IPS-20b (cell line): ENCODE data around the gene CEP295NL.
A peak's percentile ranks its signal among the peaks of the same experiment; 100 is the strongest.
"Not testable (repeated sequence)": the region's sequence is repeated elsewhere in the genome, so short reads cannot be mapped to it uniquely, and the experiment has no call there.

Experiments used
- H3K27ac ChIP-seq: one replicate; pipeline ENCODE4 v1.5.1; 2013; ENCODE audit warnings: low read length
- H3K27me3 ChIP-seq: 2 replicates; pipeline ENCODE4 v1.6.1; 2013; ENCODE audit warnings: mild to moderate bottlenecking, low read length, inconsistent platforms; ENCODE audit not compliant: insufficient read depth
- H3K36me3 ChIP-seq: 2 replicates; pipeline ENCODE4 v1.6.1; 2013; ENCODE audit warnings: low read depth, mild to moderate bottlenecking, inconsistent platforms, low read length, moderate library complexity; ENCODE audit not compliant: insufficient read depth
- H3K4me1 ChIP-seq: 2 replicates; pipeline ENCODE4 v1.6.1; 2013; ENCODE audit warnings: mild to moderate bottlenecking, control low read depth, inconsistent platforms, low read length, moderate library complexity; ENCODE audit not compliant: insufficient read depth
- H3K4me3 ChIP-seq: 2 replicates; pipeline ENCODE4 v1.5.1; 2013; ENCODE audit warnings: mild to moderate bottlenecking, low read length, inconsistent platforms
- H3K9ac ChIP-seq: 2 replicates; pipeline ENCODE4 v1.6.1; 2013; ENCODE audit warnings: low read depth, mild to moderate bottlenecking, inconsistent platforms, low read length, moderate library complexity
- H3K9me3 ChIP-seq: 2 replicates; pipeline ENCODE4 v1.6.1; 2013; ENCODE audit warnings: mild to moderate bottlenecking, low read depth, low read length, inconsistent platforms; ENCODE audit not compliant: insufficient read depth

CEP295NL gene

DNA sequence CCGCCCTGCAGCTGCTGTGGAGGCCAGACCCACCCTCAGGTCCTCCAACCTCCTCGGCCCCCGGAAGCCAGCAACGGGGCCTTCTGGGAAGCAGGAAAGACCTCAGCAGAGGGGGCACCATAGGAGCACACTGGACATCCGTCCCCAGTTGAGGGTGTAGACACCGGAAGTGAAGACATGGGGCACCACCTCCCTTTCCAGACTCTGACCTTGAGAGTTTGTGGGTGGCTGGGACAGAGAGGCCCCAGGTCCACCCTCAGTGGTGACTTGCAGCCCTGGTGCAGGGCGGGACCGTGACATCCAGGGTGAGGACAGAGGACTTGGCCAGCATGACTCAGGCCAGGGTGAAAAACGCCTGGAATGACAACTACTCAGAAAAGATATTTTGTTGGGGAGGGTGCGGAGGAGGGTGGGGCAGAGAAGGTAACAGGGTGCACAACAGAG is 19.9 kb downstream of the CEP295NL start:
- Histone ChIP-seq H3K27me3 (no peaks in the 10 kb centered on the region), H3K4me3 (no peak overlapping the region; the same call in 1 of the 2 replicates), H3K9ac (peak overlapping the region; percentile 50; the same call in 1 of the 2 replicates), H3K36me3 (no peaks in the 10 kb centered on the region), H3K27ac (no peak overlapping the region), H3K4me1 (peaks cover 18% of the 10 kb centered on the region), H3K9me3 (no peaks in the 10 kb centered on the region)

DNA sequence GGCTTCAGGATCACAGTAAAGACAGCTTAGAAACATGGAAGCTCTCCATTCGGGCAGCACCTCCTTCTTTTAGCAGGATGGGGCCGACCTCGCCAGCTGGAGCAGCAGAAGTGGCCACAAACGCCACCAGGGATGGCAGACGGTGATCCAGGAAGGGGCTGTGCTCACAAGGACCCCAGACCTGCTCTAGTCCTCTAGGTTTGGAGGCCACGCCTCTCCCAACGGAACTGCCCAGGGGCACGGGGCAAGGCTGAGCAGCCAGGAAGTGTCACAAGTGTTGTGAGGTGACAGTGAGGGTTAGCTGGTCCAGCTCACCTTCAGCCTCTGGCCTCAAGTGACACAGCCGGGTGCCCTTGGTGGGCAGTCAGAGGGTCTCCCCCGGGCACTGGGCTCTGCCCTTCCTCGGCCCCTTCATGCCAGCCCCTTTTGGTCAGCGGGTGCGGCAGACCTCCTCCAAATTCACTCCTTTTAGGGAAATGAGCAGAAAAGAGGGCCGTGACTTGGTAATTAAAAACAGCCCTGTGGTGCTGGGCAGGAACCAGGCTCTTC is 20.4 kb downstream of the CEP295NL start:
- H3K27ac ChIP-seq, result no peak overlapping the region
- H3K4me1 ChIP-seq, result peaks cover 18% of the 10 kb centered on the region
- no peak overlapping the region; the same call in 1 of the 2 replicates for H3K9ac ChIP-seq
- no peak overlapping the region for H3K4me3 ChIP-seq
- no peaks in the 10 kb centered on the region for H3K36me3 ChIP-seq
- no peaks in the 10 kb centered on the region for H3K9me3 ChIP-seq
- no peaks in the 10 kb centered on the region for H3K27me3 ChIP-seq

GRCh38 chr17:78879635-78880186 is 23.3 kb downstream of the CEP295NL start:
- Histone ChIP-seq H3K36me3 (no peaks in the 10 kb centered on the region), H3K27me3 (no peaks in the 10 kb centered on the region), H3K4me1 (peaks cover 18% of the 10 kb centered on the region), H3K4me3 (no peak overlapping the region), H3K9ac (no peak overlapping the region), H3K27ac (no peak overlapping the region), H3K9me3 (no peaks in the 10 kb centered on the region)

GRCh38 chr17:78878871-78879527 is 24.0 kb downstream of the CEP295NL start:
- Histone ChIP-seq H3K4me3 (no peak overlapping the region), H3K9ac (no peak overlapping the region), H3K4me1 (peaks cover 12% of the 10 kb centered on the region)

GRCh38 chr17:78878261-78878660 is 24.7 kb downstream of the CEP295NL start:
- H3K9me3 ChIP-seq, result no peaks in the 10 kb centered on the region
- H3K4me3 ChIP-seq, result no peak overlapping the region
- peaks cover 4% of the 10 kb centered on the region; the same call in 1 of the 2 replicates for H3K36me3 ChIP-seq
- H3K9ac ChIP-seq, result no peak overlapping the region
- H3K4me1 ChIP-seq, result peaks cover 6% of the 10 kb centered on the region
- no peak overlapping the region for H3K27ac ChIP-seq
- H3K27me3 ChIP-seq, result no peaks in the 10 kb centered on the region

More at GRCh38 chr17:78878871-78879527, 24.0 kb downstream of the CEP295NL start:
- H3K27me3 ChIP-seq, result no peaks in the 10 kb centered on the region
- no peaks in the 10 kb centered on the region for H3K36me3 ChIP-seq
- H3K9me3 ChIP-seq, result no peaks in the 10 kb centered on the region
- H3K27ac ChIP-seq, result no peak overlapping the region

DNA sequence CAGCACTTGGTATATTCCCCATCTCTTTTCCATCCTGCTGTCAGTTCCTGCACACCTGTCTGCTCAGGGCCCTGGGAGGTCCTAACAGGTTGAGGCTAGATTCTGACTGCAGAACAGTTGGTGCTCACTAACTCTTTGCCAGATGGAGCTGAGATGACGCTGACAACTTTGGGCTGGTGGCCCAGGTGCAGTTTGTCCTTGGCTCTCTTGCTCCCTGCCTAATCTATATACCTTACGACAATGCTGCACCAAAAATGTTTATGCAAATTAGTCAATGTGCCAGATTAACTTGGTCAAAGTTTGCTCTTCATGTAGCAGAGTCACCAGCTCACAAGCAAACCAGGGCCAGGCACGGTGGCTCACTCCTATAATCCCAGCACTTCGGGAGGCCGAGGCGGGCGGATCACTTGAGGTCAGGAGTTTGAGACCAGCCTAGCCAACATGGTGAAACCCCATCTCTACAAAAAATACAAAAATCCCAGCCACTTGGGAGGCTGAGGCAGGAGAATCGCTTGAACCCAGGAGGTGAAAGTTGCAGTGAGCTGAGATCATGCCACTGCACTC is 26.0 kb downstream of the CEP295NL start:
- H3K9me3 ChIP-seq, H3K9ac ChIP-seq, H3K4me1 ChIP-seq, H3K27me3 ChIP-seq, H3K27ac ChIP-seq, H3K4me3 ChIP-seq: not testable (repeated sequence)
- H3K36me3 ChIP-seq, result peaks cover 12% of the 10 kb centered on the region

DNA sequence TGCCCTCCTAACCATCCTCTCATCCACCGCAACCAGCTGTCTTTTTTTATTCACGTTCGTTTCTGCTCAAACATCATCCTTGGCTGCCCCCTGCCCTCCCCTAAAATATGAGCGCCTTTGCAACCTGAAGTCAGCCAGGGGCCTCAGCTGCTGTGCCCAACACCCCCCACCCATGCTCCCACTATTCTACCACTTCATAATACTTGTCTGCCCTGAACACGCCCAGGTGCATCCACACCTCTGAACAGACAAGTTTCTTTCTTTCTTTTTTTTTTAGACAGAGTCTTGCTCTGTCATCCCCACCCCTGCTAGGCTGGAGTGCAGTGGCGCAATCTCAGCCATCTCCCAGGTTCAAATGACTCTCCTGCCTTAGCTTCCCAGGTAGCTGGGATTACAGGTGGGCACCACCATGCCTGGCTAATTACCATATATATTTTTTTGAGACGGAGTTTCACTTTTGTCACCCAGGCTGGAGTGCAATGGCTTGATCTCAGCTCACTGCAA is 26.9 kb downstream of the CEP295NL start:
- Histone ChIP-seq H3K4me1 (0 out of 2 replicates have a peak, but pooled peaks cover 3% of the 10 kb centered on the region), H3K9me3 (no peaks in the 10 kb centered on the region), H3K9ac (no peak overlapping the region), H3K27me3 (no peaks in the 10 kb centered on the region), H3K27ac (no peak overlapping the region), H3K4me3 (no peak overlapping the region), H3K36me3 (peaks cover 12% of the 10 kb centered on the region)

DNA sequence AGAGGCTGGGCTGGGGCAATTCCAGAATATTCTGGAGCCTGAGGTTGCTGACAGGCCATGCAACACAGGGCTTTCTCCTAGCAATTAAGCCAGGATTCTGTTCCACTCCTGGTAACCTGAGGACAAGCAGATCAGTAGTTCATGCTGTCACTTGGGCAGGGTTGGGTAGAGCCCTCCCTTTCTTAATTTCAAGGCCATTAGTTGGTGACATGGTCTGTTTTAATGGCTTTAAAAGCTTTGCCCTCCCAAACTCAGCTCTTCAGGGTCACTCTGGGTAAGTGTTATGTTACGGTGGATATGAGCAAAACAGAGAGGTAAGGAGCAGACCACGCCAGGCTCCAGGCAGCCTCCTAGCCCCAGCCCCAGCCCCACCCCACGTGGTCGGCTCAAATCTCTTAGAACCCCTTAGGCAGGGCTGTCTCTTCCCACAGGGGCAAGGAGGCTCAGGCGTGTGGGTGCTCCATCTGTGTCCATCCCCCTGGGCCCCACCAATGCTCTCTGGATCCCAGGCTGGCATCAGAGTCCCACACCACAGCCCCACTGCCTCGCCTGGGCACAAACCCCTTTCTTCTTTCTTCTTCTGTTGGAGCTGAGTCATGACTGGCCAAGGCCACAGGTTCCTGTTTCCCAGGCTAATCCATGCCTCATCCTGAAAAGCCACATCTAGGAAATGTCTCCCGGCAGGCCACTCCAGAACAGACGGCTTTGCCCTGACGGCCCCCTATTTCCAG is 27.5 kb downstream of the CEP295NL start:
- Histone ChIP-seq H3K27me3 (no peaks in the 10 kb centered on the region), H3K27ac (no peak overlapping the region), H3K9ac (no peak overlapping the region), H3K36me3 (peaks cover 17% of the 10 kb centered on the region), H3K9me3 (no peaks in the 10 kb centered on the region), H3K4me1 (0 out of 2 replicates have a peak, but pooled peaks cover 3% of the 10 kb centered on the region), H3K4me3 (no peak overlapping the region)

DNA sequence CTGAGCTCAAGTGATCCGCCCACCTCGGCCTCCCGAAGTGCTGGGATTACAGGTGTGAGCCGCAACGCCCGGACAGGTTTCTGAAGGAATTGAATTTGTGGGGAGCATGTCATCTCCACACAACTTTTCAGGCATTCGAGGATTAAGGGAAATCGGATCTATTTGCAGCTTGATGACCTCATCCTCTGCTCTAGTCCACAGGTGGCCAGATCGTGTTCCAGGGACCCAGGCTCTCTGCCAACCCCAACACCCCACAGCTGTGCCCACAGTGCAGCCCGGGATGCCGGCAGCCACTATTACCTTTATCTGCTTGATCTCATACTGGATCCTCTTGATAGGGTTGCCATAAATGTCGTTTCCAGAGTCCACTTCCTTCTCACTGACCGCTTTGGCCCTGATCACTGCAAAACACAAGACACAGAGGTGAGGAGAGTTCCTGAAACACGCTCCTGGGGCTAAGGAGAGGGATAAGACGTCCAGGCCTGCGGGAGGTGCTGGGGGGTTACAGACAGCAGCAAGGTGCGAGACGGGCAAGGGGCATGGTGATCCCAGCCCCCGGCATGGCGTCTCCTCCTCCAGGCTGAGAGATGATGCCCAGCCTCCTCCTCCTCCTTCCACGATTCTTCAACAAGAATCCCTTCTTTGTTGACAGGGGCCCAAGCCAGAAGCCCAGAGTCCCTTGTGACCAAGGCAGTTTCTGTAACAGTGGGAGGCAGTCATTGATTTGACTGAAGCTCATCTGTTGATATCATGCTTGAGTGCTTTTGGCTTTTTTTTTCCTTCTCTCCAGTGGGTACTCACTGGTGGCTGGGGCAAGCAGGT is 29.3 kb downstream of the CEP295NL start:
- H3K27ac ChIP-seq, result no peak overlapping the region
- peaks cover 19% of the 10 kb centered on the region for H3K36me3 ChIP-seq

GRCh38 chr17:78872486-78872885 is 30.5 kb downstream of the CEP295NL start:
- H3K27ac ChIP-seq, result no peak overlapping the region
- no peaks in the 10 kb centered on the region for H3K9me3 ChIP-seq
- no peaks in the 10 kb centered on the region for H3K27me3 ChIP-seq
- peaks cover 19% of the 10 kb centered on the region for H3K36me3 ChIP-seq
- H3K4me1 ChIP-seq, result no peaks in the 10 kb centered on the region
- no peak overlapping the region for H3K4me3 ChIP-seq
- no peak overlapping the region for H3K9ac ChIP-seq

More for the DNA sequence above, 29.3 kb downstream of the CEP295NL start:
- Histone ChIP-seq H3K4me1 (no peaks in the 10 kb centered on the region), H3K9me3 (no peaks in the 10 kb centered on the region), H3K9ac (no peak overlapping the region), H3K27me3 (no peaks in the 10 kb centered on the region), H3K4me3 (no peak overlapping the region)

- H3K27ac ChIP-seq, result no peak overlapping the region
- peaks cover 3% of the 10 kb centered on the region; the same call in 1 of the 2 replicates for H3K4me1 ChIP-seq
- H3K27me3 ChIP-seq, result no peaks in the 10 kb centered on the region
- H3K9me3 ChIP-seq, result no peaks in the 10 kb centered on the region
- peaks cover 19% of the 10 kb centered on the region for H3K36me3 ChIP-seq
- no peak overlapping the region for H3K4me3 ChIP-seq
- no peak overlapping the region for H3K9ac ChIP-seq
Observed at GRCh38 chr17:78870621-78871020, 32.4 kb downstream of the CEP295NL start.
